Measurements from ENCODE around the gene RGS3.

Gene RGS3

GRCh38 chr9:113558632-113559502, 95.3 kb downstream of the RGS3 start:
- no peak for DNase-seq

- DNase-seq, result no peak
Observed at GRCh38 chr9:113559834-113560800, 96.6 kb downstream of the RGS3 start.

- no peak for DNase-seq
Observed at GRCh38 chr9:113562653-113563381, 99.3 kb downstream of the RGS3 start.

GRCh38 chr9:113563826-113564497, 100.4 kb downstream of the RGS3 start:
- DNase-seq, result no peak

DNA sequence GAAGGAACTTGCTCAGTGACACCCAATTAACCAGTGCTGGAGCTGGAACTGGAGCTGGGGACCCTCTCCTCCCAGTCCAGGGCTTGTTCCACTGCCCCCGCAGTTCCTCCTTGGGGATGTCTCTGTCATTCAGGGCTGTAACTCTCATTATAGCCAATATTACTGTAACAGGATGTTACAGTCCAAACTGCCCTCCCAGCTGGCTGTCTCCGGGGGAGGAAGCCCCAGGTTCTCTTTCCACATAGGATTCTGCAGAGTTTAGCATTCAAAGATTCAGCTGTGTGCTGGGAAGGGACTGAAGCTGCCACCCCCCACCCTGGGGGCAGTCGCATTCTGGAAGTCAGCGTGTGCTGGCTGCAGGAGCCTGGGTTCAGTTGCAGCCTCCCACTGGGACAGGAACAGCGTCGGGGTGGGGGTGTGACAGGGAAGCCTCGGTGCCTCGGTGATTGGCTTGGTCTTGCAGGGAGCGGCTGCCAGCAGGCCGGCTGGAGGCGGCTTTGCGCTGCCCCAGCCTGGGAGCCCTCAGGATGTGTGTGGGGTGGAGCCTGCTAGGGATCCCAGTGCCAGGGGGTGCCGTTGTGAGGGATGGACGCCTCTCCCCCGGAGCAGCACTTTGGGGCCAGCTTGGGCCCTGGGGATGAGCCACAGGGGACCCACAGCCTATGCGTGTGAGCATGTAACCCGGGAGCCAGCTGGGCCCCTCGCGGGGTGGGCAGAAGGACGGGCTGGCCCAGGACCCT, 101.1 kb downstream of the RGS3 start:
- DNase-seq, result no peak

DNA sequence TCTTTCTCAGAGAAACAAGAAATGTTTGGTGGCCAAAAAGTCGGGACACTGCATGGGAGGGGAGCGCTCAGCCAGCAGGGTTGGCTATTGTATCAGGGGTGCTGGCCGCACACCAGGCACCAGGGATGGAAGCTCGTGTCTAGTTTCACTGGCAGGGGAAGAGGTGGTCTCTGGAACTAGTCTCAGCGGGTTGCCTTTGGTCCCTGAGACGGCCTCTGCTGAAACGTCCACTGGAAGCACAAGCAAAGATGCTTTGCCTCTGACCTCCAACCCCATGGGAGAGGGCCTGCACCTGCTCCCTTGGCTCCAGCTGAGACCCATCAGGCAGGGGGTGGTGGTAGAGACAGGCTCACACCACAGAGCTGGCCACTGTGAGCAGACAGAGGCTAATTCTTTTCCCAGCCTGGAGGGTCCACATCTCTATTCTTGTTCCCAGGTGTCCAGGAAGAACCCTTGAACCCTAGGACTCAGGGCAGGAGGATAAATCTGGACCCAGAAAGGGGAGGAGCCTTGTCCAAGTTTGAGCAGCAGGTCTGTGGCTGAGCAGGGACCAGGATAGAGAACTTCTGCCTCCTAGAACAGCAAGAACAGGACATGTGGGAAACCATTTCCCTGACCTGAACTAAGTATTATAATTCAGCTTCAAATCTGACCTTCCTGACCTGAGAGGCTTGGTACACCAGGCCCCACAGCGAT, 102.6 kb downstream of the RGS3 start:
- no peak for DNase-seq

GRCh38 chr9:113566712-113567071, 103.2 kb downstream of the RGS3 start:
- no peak for DNase-seq

GRCh38 chr9:113567361-113568080, 104.0 kb downstream of the RGS3 start:
- DNase-seq, result no peak

GRCh38 chr9:113568081-113568435, 104.5 kb downstream of the RGS3 start:
- DNase-seq, result no peak

DNA sequence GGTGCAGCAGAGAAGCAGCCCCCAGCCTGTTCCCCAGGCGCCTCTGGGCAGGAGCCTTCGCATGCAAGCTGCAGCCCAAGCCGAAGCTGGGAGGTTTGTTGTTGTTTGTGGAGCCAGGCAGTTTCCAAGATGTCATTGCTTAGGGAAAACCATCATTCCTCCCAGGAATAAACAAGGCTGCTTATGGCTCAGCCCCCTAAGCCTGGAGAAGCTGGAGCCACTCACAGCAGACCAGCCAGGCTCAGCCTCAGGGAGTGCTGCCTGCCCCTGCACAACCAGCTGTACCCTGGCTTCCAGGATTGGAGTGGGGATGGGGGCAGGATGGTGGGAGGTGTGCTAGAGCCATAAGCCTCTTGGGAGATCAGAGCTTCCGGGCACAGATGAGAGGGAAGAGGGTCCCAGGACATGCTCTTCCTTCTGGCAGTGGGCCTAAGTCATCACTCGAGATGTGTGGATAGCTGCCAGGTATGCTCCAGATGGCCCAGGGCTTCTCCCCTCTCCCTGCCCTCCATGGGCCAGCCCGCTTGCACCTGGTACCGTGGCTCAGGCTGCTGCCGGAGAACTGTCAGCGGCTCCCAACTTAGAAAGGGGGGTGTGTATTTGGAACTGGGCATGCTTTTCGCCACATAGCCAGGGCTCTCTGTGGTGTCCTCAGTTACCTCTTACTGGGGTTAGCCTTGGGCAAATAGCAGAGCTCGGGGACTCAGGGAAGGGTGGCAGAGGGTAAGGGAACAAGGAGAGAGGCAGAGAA, 105.2 kb downstream of the RGS3 start:
- DNase-seq, result no peak

DNA sequence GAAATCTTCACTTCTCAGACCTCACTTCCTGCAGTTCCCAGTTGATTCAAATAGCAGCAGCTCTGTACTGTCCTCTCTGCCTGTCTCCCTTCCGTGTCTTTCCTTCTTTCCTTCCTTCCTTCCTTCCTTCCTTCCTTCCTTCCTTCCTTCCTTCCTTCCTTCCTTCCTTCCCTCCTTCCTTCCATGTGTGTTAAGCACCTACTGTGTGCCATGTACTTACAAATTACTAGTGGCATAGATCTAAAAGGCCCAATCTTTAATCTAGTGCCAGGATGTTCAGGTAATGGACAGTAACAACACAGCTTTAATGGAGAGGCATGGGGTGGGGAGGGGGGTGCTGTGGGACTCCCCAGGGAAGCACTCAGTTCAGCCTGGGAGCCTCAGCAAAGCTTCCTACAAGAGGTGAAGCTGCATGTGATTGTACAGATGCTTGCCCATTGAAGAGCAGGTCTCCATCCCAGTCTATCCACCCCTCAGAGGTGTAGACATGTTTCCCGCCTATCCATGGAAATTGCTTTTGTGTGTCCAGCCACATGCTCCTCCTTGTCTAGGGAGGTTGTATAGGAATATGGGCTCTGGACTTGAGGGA, 106.0 kb downstream of the RGS3 start:
- DNase-seq, result no peak

- no peak for DNase-seq
Observed at GRCh38 chr9:113570106-113570505, 106.6 kb downstream of the RGS3 start.

GRCh38 chr9:113570749-113571711, 107.5 kb downstream of the RGS3 start:
- DNase-seq, result no peak

GRCh38 chr9:113572076-113572861, 108.7 kb downstream of the RGS3 start:
- no peak for DNase-seq

- DNase-seq, result no peak
Observed at GRCh38 chr9:113573046-113573958, 109.8 kb downstream of the RGS3 start.

DNA sequence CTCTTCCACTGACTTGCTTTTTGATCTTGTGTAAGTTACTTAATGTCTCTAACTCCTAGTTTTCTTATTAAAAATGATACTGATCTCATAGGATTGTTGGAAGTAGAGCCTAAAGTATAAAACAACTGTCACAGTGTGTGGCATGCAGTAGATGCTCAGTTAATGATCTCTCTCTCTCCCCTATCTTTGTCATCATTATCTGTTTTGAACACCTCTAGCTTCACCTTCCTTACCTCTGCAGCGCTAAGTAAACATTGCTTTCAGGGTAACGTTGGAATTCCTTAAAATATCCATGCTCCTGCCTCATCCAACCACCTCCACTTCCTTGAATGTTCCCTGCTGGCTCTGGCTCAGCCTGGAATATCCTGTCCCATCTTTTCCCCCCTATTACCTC, 110.4 kb downstream of the RGS3 start:
- DNase-seq, result no peak
